ENCODE results near the gene TXNDC8.

Gene TXNDC8

GRCh38 chr9:110332766-110333165 is 4.9 kb downstream of the TXNDC8 start:
- H3K4me3 ChIP-seq (ENCODE audit: low read depth, low read length): no peak overlapping the region
- H3K27ac ChIP-seq: no peak overlapping the region
- in situ Hi-C loops (cut with HindIII; ENCODE audit: low pct_ligation_motif_present, low sequenced_read_pairs): no loop called here
- H3K36me3 ChIP-seq (replicated peaks): no peaks in the 10 kb centered on the region
- H3K27me3 ChIP-seq (replicated peaks): no peaks in the 10 kb centered on the region
- TF ChIP-seq CTCF (IDR thresholded peaks at IDR 0.05; ENCODE audit: low read depth, low read length, missing control alignments): no peak
- DNase-seq: no peak

- H3K27ac ChIP-seq: no peak overlapping the region
- in situ Hi-C loops (cut with HindIII; ENCODE audit: low pct_ligation_motif_present, low sequenced_read_pairs): no loop called here
These were observed 7.1 kb downstream of the TXNDC8 start for GRCh38 chr9:110330484-110331105.

GRCh38 chr9:110329639-110330230 is 7.9 kb downstream of the TXNDC8 start:
- Histone ChIP-seq H3K4me3 (ENCODE audit: low read depth, low read length) (no peak overlapping the region), H3K27ac (no peak overlapping the region), H3K27me3 (replicated peaks) (no peaks in the 10 kb centered on the region), H3K36me3 (replicated peaks) (no peaks in the 10 kb centered on the region)
- in situ Hi-C loops (cut with HindIII; ENCODE audit: low pct_ligation_motif_present, low sequenced_read_pairs): no loop called here
- TF ChIP-seq CTCF (IDR thresholded peaks at IDR 0.05; ENCODE audit: low read depth, low read length, missing control alignments): no peak
- no peak for DNase-seq

More at GRCh38 chr9:110330484-110331105, 7.1 kb downstream of the TXNDC8 start:
- no peaks in the 10 kb centered on the region for H3K36me3 ChIP-seq (replicated peaks)
- no peak for TF ChIP-seq CTCF (IDR thresholded peaks at IDR 0.05; ENCODE audit: low read depth, low read length, missing control alignments)
- DNase-seq: no peak
- H3K27me3 ChIP-seq (replicated peaks): no peaks in the 10 kb centered on the region
- no peak overlapping the region for H3K4me3 ChIP-seq (ENCODE audit: low read depth, low read length)

- TF ChIP-seq CTCF (IDR thresholded peaks at IDR 0.05; ENCODE audit: low read depth, low read length, missing control alignments): no peak
These were observed 8.9 kb downstream of the TXNDC8 start for GRCh38 chr9:110328763-110329162.

GRCh38 chr9:110327716-110328115 is 9.9 kb downstream of the TXNDC8 start:
- Histone ChIP-seq H3K4me3 (ENCODE audit: low read depth, low read length) (no peak overlapping the region), H3K27ac (no peak overlapping the region), H3K36me3 (replicated peaks) (no peaks in the 10 kb centered on the region), H3K27me3 (replicated peaks) (no peaks in the 10 kb centered on the region)
- TF ChIP-seq CTCF (IDR thresholded peaks at IDR 0.05; ENCODE audit: low read depth, low read length, missing control alignments): no peak
- in situ Hi-C loops (cut with HindIII; ENCODE audit: low pct_ligation_motif_present, low sequenced_read_pairs): no loop called here
- no peak for DNase-seq

More at GRCh38 chr9:110328763-110329162, 8.9 kb downstream of the TXNDC8 start:
- no peak for DNase-seq
- Histone ChIP-seq H3K27me3 (replicated peaks) (no peaks in the 10 kb centered on the region), H3K36me3 (replicated peaks) (no peaks in the 10 kb centered on the region), H3K27ac (no peak overlapping the region), H3K4me3 (ENCODE audit: low read depth, low read length) (no peak overlapping the region)
- in situ Hi-C loops (cut with HindIII; ENCODE audit: low pct_ligation_motif_present, low sequenced_read_pairs): no loop called here

- no peak overlapping the region for H3K4me3 ChIP-seq (ENCODE audit: low read depth, low read length)
- no peak for TF ChIP-seq CTCF (IDR thresholded peaks at IDR 0.05; ENCODE audit: low read depth, low read length, missing control alignments)
- in situ Hi-C loops (cut with HindIII; ENCODE audit: low pct_ligation_motif_present, low sequenced_read_pairs): no loop called here
- DNase-seq: no peak
- H3K27ac ChIP-seq: no peak overlapping the region
- H3K27me3 ChIP-seq (replicated peaks): no peaks in the 10 kb centered on the region
- no peaks in the 10 kb centered on the region for H3K36me3 ChIP-seq (replicated peaks)
These were observed 13.8 kb downstream of the TXNDC8 start for GRCh38 chr9:110323818-110324217.

Data from brain microvascular endothelial cell (primary cell).